Right cardiac atrium (tissue), 5 donors: ENCODE measurements around the gene MEGF11. TPM values are rescaled to one million over a fixed set of nuclear protein-coding genes. Genes with fewer than 3 reads are reported as not detected.

Experiments used
- ATAC-seq, 2 donors: fragments of 200-7000 bp; cut with Tn5 transposase; one replicate each; pipeline versions ENCODE4 v1.8.0 to v1.9.1; 2020; ENCODE audit warnings: moderate library complexity in 2 of 2, mild to moderate bottlenecking in 1 of 2
- DNase-seq, 3 donors: peaks; one replicate each; pipeline ENCODE4 v3.0.0-alpha.2; 2020
- H3K27ac ChIP-seq: one replicate; pipeline ENCODE4 v1.5.1; 2013; ENCODE audit warnings: mild to moderate bottlenecking, low read length, control low read depth, moderate library complexity
- H3K27me3 ChIP-seq: one replicate; pipeline ENCODE4 v1.6.1; 2013; ENCODE audit not compliant: control insufficient read depth, insufficient read depth
- H3K4me1 ChIP-seq: one replicate; pipeline ENCODE4 v1.6.1; 2013; ENCODE audit warnings: low read length; ENCODE audit not compliant: control insufficient read depth, insufficient read depth
- H3K4me3 ChIP-seq: one replicate; pipeline ENCODE4 v1.5.1; 2013; ENCODE audit warnings: low read length, control low read depth
- H3K9me3 ChIP-seq: one replicate; pipeline ENCODE4 v1.6.1; 2013; ENCODE audit warnings: low read length; ENCODE audit not compliant: control insufficient read depth
- WGBS: extraction: QIAGEN DNeasy Blood & Tissue Kit; methylation state at CpG from one replicate; pipeline ENCODE4 v1.1.7; 2013; 5-methylcytosine and 5-hydroxymethylcytosine counted together
- intact Hi-C, 4 donors: fragments of 100-400 bp; cut with DNase I; formaldehyde crosslinking; loops; one replicate each; pipeline versions ENCODE4 v1.11.0 to v1.14.0; 2022 to 2023
- long read RNA-seq, 4 donors: library from polyadenylated mRNA; unstranded; transcript quantifications; one replicate each; pipeline ENCODE4 v2.0.0, GENCODE V29; 2020 to 2021
- polyA plus RNA-seq: library from polyadenylated mRNA; stranded (reverse); fragments of 200-250 nt; gene quantifications from one replicate; pipeline ENCODE4 v1.2.3, GENCODE V29; 2013
- total RNA-seq, 4 donors: library from RNA; stranded (reverse); fragmentation: NEBNext Ultra II Directional; extraction: Animal tissue kit (Norgen Biotek cat#: 25700); gene quantifications; one replicate each; pipeline ENCODE4 v1.2.1, GENCODE V29; 2021
- donor health status: healthy with polysubstance abuse.
- donor health status: DM: no; HTN: yes; CAD: no.
- donor health status: DM: no; HTN: no; CAD: no.
- donor health status: DM: no; HTN: yes; CAD: no; lungs with severe emphysema.
- donor health status: DM: yes; HTN: yes; CAD: no.

MEGF11 gene
- total RNA-seq = under 1 TPM in 2 of 4 donors, not detected in 2; 0.08 to 0.11 TPM
- polyA plus RNA-seq = 0.11 TPM
- long read RNA-seq, donor 1, partial matches to known transcripts = 0 of 2 reads
- long read RNA-seq, donor 1, other reads (novel, unspliced or antisense) = 2 of 2 reads
- long read RNA-seq, donor 2, partial matches to known transcripts = 0 of 1 reads
- long read RNA-seq, donor 2, other reads (novel, unspliced or antisense) = 1 of 1 reads
- long read RNA-seq, donor 3, partial matches to known transcripts = 0 of 7 reads
- long read RNA-seq, donor 3, other reads (novel, unspliced or antisense) = 7 of 7 reads
- long read RNA-seq, donor 4, partial matches to known transcripts = 0 of 1 reads
- long read RNA-seq, donor 4, other reads (novel, unspliced or antisense) = 1 of 1 reads

GRCh38 chr15:66253418-66254088, at the start of gene MEGF11:
Gene MEGF11 (minus strand): TSS chr15:66253750. CDS start chr15:66128403, 125,347 bp downstream.
- WGBS = 1% methylated on average over 64 of the region's 64 CpGs
- intact Hi-C loops = loop anchor here in 1 of 4 donors (10.0 kb wide), 1 partner anchor 61 kb away; no protein-coding TSS in a partner anchor

GRCh38 chr15:66302489-66303278, 49.1 kb upstream of the MEGF11 start:
- DNase-seq (no peak), ATAC-seq (no peak)
- no peak overlapping the region for H3K4me3 ChIP-seq
- H3K9me3 ChIP-seq = no peaks in the 10 kb centered on the region
- intact Hi-C loops = no loop called here
- H3K27ac ChIP-seq = no peak overlapping the region
- 94% methylated on average over 5 of the region's 5 CpGs for WGBS
- H3K27me3 ChIP-seq = no peaks in the 10 kb centered on the region
- no peaks in the 10 kb centered on the region for H3K4me1 ChIP-seq

More at GRCh38 chr15:66253418-66254088, at the start of gene MEGF11:
- peak within 1 kb of the TSS; percentile 40 for H3K4me3 ChIP-seq
- peaks cover 2% of the 10 kb centered on the region for H3K4me1 ChIP-seq
- peak; percentile 61 to 63 for ATAC-seq
- no peaks in the 10 kb centered on the region for H3K9me3 ChIP-seq
- DNase-seq = peak; percentile 30 to 53 (median 47)
- H3K27ac ChIP-seq = no peak within 1 kb of the TSS
- no peaks in the 10 kb centered on the region for H3K27me3 ChIP-seq

DNA sequence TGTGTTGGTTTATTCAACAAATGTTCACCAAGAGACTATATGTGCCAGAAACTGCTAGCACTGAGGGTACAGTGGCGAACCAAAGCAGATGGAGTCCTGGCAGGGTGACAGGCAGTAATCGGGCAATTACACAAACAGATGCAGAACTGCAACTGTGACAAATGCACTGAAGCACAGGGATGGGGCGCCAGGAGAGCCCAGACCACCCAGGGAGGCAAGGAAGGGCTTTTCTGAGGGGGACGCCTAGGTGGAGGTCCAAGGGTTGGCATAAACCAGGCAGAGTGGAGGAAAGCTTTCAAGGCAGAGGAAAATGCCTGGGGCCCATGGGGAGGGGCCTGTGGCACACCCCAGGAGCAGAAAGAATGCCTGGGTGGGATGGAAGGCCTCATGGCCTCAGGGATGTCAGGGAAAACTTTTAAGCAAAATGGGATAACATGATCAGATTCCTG, 45.3 kb upstream of the MEGF11 start:
- Histone ChIP-seq H3K27me3 (no peaks in the 10 kb centered on the region), H3K9me3 (no peaks in the 10 kb centered on the region), H3K27ac (no peak overlapping the region), H3K4me3 (no peak overlapping the region), H3K4me1 (no peaks in the 10 kb centered on the region)
- WGBS = 75% methylated on average over 4 of the region's 4 CpGs
- no peak for ATAC-seq
- no peak for DNase-seq
- intact Hi-C loops = loop anchor here in 1 of 4 donors (10.0 kb wide), 2 partner anchors 384 to 684 kb away; partner anchors contain the start of gene INTS14

DNA sequence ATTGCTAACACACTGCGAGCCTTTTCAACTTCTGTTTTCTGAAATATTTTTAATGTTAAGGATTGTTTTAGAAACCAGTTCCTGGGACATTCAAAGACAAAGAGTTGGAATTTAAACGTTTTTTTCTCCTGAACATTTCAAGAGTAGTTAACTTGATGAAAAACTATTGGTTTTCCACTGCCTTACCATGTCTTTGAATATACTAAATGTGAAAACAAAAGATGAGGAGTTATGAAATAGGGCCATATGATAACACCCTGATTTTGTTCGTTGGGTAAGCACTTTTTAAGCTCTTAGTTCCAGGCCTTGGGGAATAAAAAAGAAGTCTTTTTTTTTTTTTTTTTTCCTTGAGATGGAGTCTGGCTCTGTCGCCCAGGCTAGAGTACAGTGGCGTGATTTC, 42.6 kb upstream of the MEGF11 start:
- no peak overlapping the region for H3K27ac ChIP-seq
- WGBS = 73% methylated on average over 5 of the region's 5 CpGs
- intact Hi-C loops = loop anchor here in 1 of 4 donors (10.0 kb wide), 2 partner anchors 381 to 681 kb away; partner anchors contain the start of gene INTS14
- no peaks in the 10 kb centered on the region for H3K9me3 ChIP-seq
- ATAC-seq (no peak), DNase-seq (no peak)
- H3K4me1 ChIP-seq = no peaks in the 10 kb centered on the region
- no peaks in the 10 kb centered on the region for H3K27me3 ChIP-seq
- H3K4me3 ChIP-seq = no peak overlapping the region

DNA sequence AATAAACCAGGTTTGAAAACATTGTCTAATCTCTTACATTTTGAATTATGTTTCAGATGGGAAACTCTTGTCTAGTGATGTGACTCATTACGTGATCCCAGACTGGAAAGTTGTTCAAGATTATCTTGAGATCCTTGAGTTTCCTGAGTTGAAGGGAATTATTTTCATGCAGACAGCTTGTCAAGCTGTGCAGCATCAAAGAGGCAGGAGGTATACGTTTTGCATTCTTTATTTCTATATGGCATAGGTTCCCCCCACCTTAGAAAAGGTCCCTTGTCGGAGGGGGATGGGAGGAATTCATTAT, 41.3 kb upstream of the MEGF11 start:
- Histone ChIP-seq H3K4me1 (no peaks in the 10 kb centered on the region), H3K27ac (no peak overlapping the region), H3K27me3 (no peaks in the 10 kb centered on the region), H3K4me3 (peak overlapping the region; percentile 98), H3K9me3 (no peaks in the 10 kb centered on the region)
- 49% methylated on average over 3 of the region's 3 CpGs for WGBS
- intact Hi-C loops = loop anchor here in 2 of 4 donors (5.0 to 10.0 kb wide), 3 partner anchors 313 to 680 kb away; partner anchors contain the start of gene INTS14 (in 1 of the 2)
- DNase-seq (no peak), ATAC-seq (no peak)

DNA sequence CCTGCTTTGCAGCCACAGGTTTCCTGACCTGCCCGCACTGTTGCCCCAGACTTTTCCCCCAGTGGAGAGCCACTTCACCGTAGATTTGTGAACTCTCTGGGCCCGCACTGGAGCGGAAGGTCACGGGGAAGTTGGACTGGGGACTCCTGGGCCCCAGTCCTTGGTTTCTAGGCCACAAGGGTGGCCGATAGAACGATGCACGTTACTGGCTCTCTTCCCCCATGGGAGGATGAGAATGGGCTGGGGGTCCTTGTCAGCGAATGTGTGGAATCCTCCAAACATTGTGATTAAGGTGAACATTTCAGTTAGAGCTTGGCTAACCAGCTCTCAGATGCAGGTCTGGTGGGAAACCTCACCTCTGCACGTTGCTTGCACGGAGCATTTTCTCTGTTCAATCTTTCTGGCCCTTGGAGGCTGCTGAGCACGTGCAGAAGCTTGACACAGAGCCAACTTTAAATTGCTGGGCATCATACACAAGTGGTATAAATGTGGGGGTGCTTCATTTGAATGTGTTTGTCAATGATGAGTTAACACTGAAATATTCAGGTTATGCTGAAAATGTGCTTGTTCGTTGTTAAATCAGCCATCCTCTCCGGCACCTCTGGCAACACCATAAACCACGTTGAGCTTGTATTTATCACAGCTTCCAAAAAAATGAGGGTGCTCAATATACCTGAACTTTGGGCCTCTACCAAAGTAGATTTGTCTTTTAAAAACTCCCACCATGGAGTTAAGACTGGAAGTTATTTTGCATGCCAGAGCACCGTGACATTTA, 40.8 kb upstream of the MEGF11 start:
- WGBS = 4% methylated on average over 16 of the region's 16 CpGs
- peak; percentile 8 to 44 for ATAC-seq

GRCh38 chr15:66293419-66294156, 40.0 kb upstream of the MEGF11 start, which contains the start of gene DIS3L:
Gene DIS3L (plus strand): TSS chr15:66293568. CDS start chr15:66293597, 29 bp downstream.
- Histone ChIP-seq H3K4me1 (no peaks in the 10 kb centered on the region), H3K27me3 (no peaks in the 10 kb centered on the region)
- peak; percentile 94 for ATAC-seq

More for the DNA sequence above, 40.8 kb upstream of the MEGF11 start:
- H3K27ac ChIP-seq = peak overlapping the region; percentile 90
- DNase-seq = no peak
- no peaks in the 10 kb centered on the region for H3K27me3 ChIP-seq
- intact Hi-C loops = loop anchor here in 2 of 4 donors (5.0 to 10.0 kb wide), 3 partner anchors 312 to 680 kb away; partner anchors contain the start of gene INTS14 (in 1 of the 2)
- no peaks in the 10 kb centered on the region for H3K4me1 ChIP-seq
- H3K4me3 ChIP-seq = peak overlapping the region; percentile 98
- no peaks in the 10 kb centered on the region for H3K9me3 ChIP-seq

GRCh38 chr15:66292571-66293418, 39.2 kb upstream of the MEGF11 start:
- Histone ChIP-seq H3K27me3 (no peaks in the 10 kb centered on the region), H3K27ac (peak overlapping the region; percentile 99), H3K4me1 (no peaks in the 10 kb centered on the region), H3K9me3 (no peaks in the 10 kb centered on the region), H3K4me3 (peak overlapping the region; percentile 98)
- WGBS = 17% methylated on average over 22 of the region's 22 CpGs
- DNase-seq (peak in 1 of 3 donors; percentile 38), ATAC-seq (peak in 1 of 2 donors; percentile 34)
- intact Hi-C loops = loop anchor here in 2 of 4 donors (5.0 to 10.0 kb wide), 3 partner anchors 310 to 678 kb away; partner anchors contain the start of gene INTS14 (in 1 of the 2)

More at GRCh38 chr15:66293419-66294156, 40.0 kb upstream of the MEGF11 start, which contains the start of gene DIS3L:
- WGBS = under 1% methylated on average over 92 of the region's 92 CpGs
- peak within 1 kb of the TSS; percentile 98 for H3K4me3 ChIP-seq
- intact Hi-C loops = loop anchor here in 2 of 4 donors (5.0 to 10.0 kb wide), 3 partner anchors 311 to 679 kb away; partner anchors contain the start of gene INTS14 (in 1 of the 2)
- peak; percentile 71 to 88 (median 84) for DNase-seq
- H3K9me3 ChIP-seq = no peaks in the 10 kb centered on the region
- H3K27ac ChIP-seq = peak within 1 kb of the TSS; percentile 99
